SKM-1 (cell line): Measurements from ENCODE around the gene PDE3B.
"Not testable (repeated sequence)": the region's sequence is repeated elsewhere in the genome, so short reads cannot be mapped to it uniquely, and the experiment has no call there.

Source experiments
- DNase-seq: peaks from one replicate; lab custom pipeline; 2025; ENCODE audit not compliant: unreplicated experiment; lab: John Stamatoyannopoulos, UW

The PDE3B gene

GRCh38 chr11:14875163-14875562, 231.6 kb downstream of the PDE3B start:
- DNase-seq: no peak

DNA sequence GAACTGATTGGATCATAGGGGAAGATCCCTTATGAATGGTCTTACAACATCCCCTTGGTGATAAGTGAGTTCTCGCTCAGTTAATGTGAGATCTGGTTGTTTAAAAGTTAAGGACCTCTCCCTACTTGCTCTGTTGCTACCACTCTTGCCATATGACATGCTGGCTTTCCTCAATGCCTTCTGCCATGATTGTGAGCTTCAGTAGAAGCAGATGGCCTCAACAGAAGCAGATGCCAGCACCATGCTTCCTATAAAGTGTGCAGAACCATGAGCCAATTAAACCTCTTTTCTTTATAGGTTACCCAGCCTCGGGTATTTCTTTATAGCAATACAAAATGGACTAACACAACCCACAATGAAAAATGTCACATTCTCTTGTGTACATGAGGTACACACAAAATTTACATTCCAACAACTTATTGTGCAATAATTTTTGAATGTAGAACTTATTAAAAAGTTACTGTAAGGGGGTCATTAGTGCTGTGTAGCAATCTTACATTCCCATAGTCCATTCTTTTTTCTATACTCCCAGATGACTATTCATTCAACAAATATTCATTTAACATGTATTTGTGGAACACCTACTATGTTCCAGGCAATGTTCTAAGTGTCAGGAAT, 238.1 kb downstream of the PDE3B start:
- DNase-seq: no peak

- DNase-seq: no peak
Observed at GRCh38 chr11:14882196-14882595, 238.6 kb downstream of the PDE3B start.

DNA sequence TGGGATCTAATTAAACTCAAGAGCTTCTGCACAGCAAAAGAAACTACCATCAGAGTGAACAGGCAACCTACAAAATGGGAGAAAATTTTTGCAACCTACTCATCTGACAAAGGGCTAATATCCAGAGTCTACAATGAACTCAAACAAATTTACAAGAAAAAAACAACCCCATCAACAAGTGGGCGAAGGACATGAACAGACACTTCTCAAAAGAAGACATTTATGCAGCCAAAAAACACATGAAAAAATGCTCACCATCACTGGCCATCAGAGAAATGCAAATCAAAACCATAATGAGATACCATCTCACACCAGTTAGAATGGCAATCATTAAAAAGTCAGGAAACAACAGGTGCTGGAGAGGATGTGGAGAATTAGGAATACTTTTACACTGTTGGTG, 240.1 kb downstream of the PDE3B start:
- DNase-seq: not testable (repeated sequence)

- no peak for DNase-seq
Observed at GRCh38 chr11:14884667-14885273, 241.2 kb downstream of the PDE3B start.

GRCh38 chr11:14886513-14886912, 242.9 kb downstream of the PDE3B start:
- DNase-seq: no peak

DNA sequence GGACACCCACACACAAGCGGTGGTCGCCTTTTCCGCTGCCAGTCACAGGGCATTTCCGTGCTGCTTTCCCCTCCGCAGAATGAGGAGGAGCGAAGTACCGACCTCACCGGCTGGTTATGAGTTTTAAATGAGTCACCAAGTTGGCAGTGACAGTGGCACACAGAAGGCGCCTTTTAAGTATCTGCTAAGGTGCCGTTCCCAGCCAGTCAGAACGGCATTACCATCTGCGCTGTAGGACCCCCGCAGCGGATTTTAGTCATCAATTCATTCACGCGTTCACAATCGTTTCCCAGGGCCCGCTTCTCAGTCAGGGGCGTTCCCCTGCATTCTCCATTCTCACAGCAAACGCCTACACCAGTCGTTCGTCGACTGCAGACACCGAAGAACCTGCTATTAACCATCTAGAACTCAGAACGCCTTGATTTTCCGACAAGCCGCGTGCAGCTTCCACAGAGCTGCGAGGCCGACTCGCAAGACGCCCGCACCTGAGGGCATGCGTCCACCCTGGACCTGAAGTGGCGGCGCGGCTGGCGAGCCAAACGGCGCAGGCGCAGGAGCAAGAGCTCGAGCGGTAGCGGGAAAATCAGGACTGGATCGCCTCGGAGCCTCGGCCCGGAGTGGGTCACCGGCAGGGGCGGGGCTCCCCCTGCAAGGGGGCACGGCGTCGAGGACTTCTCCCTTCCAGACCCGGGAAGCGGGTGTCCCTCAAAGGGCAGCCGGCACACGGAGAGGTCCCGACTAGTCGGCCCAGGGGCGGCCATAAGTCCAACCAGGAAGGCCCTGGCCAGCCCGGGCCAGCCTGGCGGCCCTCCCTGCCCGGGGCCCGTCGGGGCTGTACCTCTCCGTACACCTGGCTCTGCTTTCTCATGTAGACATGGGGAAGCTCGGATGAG, 247.8 kb downstream of the PDE3B start:
- peak; percentile 87 for DNase-seq

GRCh38 chr11:14892036-14892556, 248.5 kb downstream of the PDE3B start, which contains the start of gene CYP2R1:
Gene CYP2R1, minus strand, starts transcription at chr11:14892231. Its CDS starts 26 bp downstream, at chr11:14892205.
- peak; percentile 95 for DNase-seq

DNA sequence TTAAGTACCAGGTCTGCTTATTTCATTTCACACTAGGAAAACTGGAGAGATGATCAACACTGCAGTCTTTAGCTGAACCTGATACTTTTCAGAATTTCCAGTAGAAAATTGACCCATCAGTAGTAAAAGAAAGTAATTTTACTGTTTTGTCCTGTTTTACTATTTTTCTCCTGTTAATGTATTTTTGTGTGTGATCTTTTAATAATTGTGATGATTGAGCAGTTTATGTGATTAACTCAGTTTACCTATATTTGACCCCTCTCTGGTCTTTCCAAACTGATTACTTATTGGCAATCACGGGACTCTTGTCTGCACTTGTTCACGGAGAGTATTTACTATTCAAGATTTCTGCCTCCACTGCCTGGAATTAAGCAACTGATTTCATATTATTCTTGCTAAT, 249.0 kb downstream of the PDE3B start:
- DNase-seq: no peak

DNA sequence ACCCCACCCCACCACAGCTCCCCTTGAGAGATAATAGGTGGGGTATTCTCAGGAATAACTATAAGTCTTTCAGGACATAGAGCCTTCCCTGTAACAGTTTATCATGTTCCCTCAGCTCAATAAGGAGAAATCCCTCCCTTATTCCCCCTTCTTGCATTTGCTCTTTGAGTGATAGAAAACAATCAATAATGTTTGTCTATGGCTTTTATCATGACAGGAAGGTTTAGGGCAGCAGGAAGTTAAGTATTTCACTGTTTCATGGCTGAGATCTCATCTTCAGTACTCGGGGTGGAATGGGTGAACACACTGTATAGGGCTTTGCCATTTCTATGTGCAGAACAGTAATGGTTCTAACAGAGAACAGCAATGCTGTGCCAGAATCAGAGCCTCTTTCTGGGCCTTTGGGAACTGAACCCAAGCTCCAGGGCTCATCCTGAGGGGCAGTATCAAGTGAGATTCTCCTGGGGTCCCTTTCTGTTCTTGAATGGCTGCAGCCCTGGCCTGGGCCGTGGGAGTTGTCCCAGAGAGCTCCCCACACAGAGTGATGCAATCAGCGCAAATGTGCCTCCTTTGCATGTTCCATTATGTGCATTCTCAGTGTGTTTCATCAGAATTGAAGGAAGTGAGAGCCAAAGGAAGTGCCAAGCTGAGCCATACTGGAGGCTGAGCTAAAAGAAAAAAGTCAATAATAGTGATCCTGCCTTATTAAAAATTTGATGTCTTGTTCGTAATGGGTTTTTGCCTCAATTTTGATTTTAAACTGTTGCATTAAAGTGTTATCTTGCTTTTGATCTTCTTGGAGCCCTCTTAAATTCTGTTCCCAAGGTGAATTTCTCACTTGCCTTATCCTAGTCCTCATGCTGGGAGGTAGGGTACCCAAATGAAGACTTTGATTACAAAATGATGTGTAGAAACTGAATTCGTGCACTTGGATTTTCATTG, 251.3 kb downstream of the PDE3B start:
- peak; percentile 92 for DNase-seq

DNA sequence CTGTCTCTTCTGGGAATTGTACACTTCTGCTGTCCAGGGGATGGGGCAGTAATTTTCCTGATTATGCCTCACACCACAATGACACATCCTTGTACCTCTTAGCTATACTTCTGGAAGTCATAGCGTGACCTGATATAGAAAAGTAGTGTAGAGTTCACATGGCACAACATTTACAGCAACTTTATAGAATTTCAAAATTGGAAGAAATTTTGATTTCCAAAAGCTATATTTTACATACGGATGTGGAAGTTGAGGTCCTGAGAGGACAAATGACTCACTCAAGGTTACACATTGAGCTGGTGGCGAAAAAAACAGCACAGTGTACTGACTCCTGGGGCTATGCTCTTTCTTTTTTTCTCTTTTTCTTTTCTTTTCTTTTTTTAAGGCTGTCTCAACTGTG, 254.8 kb downstream of the PDE3B start:
- no peak for DNase-seq

GRCh38 chr11:14898906-14899305, 255.3 kb downstream of the PDE3B start:
- no peak for DNase-seq

DNA sequence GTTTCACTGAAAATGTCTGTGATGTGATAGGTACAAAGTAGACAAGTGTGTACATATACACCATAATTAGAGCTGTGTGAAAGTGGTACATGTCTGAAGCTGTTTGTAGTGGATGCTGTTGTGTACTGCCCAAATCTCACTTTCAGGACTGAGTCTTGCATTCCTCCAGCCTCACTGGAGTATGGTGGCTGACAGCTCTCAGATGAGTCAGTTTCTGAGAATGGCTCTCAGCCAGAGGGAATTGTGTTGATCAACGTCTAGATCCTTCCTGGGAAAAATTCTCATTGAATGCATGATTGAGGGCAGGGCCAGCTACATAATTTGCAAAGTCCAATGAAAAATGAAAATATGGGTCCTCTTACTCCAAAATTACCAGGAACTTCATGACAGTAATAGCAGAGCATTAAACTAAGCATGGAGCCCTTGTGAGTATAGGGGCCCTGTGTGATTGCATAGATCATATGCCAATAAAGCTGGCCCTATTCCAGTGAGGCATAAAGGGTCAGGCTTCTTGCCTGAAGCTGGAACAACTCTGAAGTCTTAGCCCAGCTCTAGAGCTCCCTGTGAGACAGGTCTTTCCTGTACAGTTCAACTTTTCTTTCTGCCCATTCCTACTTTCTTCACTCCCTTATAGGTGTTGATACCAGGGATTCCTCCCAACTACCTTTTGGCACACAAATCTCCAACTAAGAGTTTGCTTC, 259.2 kb downstream of the PDE3B start:
- DNase-seq: no peak

- DNase-seq: no peak
Observed at GRCh38 chr11:14904745-14905103, 261.1 kb downstream of the PDE3B start.

DNA sequence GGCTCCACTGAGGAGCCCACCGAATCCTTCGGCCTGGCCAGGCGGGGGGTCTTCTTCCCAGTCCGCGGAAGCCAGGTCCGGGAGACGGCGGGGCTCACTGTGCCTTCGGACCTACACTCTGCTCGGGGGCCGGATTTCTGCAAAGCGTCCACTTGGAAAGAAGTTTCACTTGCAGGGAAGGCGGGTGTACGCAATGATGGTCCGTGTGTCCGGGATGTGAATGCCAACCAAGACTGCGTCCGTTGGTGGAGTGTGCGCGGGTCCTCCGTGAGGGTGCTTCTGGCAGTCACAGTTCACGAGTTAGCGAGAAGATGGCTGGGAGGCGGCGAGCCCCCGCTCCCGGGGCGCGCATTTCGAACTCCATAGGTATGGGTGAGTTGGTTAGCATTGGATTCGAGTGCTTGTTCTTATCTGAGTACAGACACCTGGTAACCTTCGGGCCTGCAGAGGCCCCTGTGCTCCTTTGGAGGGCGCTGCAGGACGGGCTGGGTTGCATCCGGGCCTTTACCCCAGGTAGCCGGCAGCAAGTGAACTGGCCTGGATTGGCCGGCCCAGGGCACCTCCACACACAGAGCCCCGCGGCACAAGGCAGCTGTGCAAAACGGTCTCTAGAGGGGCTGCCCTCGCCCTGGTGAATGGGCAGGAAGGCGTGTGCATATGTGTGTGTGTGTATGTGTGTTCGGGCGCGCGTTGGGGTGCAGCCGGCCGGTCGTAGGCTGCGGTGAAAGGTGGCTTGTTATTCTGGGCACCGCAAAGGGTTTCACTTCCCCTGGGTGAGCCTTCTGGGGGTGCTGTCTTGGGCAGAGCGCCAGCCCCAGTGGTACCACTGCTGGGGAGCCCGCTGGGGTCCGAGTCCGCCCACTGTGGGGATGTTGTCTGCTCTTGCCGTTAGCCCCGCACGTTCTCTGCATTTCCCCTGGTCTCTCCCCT, 261.8 kb downstream of the PDE3B start:
- DNase-seq: no peak

GRCh38 chr11:14906578-14906977, 263.0 kb downstream of the PDE3B start:
- no peak for DNase-seq

DNA sequence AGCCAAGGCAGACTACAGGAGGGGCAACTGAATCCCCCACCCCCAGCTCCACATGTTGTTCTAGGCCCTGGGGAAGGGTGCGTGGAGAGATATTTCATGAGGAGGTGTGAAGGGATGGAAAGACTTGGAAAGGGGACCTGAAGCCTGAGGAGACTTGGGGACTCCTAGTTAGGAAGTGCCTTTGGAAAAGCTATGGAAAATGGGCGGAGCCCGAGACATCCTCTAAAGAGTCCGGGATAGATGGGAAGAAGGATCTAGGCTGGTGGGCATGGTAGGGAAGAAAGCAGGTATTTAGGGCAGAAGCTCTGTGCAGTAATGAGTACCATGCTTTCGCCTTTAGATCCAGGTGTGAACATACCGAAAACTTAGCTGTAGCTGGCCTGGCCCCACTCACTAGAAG, 263.4 kb downstream of the PDE3B start:
- DNase-seq: no peak

DNA sequence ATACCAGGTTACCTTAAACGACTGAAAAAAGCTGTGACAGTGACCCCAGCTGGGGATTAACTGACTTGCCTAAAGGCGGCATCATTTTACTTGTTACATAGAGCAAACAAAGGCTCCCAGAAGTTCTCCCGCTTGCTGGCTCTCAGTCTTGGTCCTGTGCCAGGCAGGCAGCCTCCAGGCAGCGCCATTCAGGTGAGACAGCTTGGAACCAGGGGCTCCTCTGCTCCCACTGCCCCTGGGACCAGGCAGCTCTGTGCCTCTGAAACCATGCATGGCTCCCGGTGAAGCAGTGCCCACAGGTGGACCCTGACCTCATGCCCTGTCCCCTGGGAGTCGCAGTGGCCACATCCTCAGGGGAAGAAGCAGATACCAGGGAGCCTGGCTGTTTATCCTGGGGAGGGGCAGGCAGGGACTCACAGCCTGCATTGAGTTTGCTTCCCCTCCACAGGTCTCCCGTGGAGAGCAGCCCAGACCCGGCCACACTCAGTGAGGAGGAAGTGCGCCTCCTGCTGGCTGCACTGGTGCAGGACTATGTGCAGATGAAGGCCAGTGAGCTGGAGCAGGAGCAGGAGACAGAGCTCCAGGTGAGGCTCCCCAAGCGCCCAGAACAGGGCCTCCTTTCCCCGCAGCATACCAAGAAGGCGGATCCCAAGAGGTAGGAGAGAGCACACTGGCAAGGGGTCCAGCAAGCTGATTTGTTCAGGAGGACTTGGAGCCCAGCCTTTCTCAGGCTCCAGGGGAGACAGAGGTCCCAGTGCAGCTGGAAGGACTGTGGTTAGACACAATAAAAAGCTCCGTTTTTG, 264.0 kb downstream of the PDE3B start:
- peak; percentile 54 for DNase-seq
